Activated CD8-positive, alpha-beta memory T cell treated with anti-CD3 and anti-CD28 coated beads, Interleukin-2, amount 50 U/mL, for 24 hours (primary cell): ENCODE data around the gene ZC2HC1C.

ENCODE experiments used
- DNase-seq: peaks from one replicate; pipeline ENCODE4 v3.0.0-alpha.2; 2020; ENCODE audit errors: extremely low read depth

ZC2HC1C gene, protein sequence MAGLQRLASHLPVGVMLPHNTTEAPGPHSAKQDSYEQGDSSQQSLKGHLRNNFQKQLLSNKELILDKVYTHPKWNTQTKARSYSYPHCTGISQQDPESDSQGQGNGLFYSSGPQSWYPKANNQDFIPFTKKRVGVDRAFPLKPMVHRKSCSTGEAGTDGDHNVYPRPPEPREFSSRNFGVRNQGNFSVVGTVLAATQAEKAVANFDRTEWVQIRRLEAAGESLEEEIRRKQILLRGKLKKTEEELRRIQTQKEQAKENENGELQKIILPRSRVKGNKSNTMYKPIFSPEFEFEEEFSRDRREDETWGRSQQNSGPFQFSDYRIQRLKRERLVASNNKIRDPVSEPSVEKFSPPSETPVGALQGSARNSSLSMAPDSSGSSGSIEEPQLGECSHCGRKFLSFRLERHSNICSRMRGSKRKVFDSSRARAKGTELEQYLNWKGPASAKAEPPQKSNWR

DNA sequence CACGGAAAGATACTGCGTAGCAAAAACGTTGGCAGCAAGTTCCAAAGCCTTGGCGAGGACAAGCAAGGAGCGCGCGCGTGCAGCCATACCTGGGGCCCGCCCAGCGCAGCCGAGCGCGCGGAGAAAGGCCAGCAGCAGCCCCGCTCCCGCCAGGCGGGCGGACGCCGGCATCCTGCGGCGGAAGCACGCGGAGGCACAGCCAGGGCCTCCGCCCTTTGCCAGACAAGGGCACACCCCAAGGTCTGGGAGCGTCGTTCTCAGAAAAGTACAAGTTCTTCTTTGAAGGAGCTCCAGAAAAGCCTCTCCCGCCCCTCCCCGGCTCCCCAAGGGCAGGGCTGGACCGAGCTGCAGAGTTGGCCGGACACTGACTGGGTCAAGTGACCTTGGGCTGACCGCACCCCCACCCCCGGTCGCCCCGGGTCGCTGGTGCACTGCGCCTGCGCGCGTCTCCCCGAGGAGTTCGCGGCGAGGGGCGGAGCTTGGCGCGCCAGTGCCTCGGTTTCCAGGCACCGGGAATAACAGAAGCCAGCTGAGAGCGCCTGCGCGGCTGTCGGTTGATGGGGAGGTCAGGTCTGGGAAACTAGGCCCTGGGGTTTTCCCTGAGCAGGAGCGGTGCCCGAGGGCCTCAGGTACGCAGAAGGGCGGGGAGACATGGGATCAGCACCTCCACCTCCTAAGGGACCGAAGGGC, at the start of gene ZC2HC1C:
Gene ZC2HC1C (plus strand): TSS at position 521 of the 690 bp plus-strand sequence. CDS start 933 bp downstream, outside the sequence.
- DNase-seq = no peak

DNA sequence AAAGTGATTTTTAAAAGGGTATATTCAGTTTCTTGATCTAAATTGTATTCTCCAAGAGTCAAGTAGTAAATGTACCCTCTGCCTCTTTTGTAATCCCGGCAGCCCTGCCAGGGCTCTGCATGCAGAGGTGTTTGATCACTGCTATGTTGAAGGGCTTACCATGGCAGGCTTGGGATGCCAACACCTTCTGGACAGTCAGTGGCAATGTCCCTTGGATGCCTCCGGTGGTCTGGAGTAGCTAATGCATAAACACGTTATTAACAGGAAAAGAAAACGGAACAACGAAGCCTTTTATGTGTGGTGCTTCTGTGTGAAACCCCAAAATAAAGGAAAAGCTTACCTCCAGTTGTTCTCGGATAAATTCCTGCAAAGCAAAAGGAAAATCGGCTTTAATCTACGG, 46.8 kb upstream of the ZC2HC1C start:
- DNase-seq = no peak

DNA sequence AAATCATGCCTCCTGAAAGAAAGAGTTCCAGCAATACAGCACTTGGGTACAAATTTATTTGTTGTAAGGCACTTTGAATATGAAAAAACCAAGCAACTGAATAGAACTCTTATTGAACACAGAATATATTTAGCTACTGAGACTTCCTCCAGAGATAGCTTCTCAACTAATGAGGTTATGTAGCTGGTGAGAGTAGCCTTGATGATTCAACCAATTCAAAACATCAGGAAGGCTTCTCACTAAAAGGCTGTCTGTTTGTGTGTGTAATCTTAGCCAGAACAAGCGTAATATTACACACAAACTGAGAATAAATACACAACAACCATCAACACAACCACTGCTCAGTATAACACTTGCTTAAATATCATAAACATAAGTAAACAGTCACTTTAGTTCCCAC, 46.3 kb upstream of the ZC2HC1C start:
- DNase-seq = no peak

DNA sequence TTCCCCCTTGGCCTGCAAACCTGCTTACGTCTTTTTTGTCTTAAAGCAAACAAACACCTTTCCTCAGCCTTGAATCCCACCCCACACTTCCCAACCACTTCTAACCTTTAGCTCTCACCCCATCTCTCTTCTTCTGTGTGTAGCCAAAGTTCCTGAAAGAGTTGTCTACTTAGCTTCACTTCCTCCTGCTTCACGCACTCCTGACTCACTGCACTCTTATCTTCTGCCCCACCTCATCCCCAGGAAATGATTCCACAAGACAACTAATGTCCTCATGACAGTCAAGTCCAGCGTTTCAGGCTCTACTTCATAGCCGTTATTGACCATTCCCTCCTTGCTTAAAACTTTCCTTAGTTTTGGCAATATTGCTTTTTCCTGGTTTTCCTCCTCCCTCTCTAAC, 44.4 kb upstream of the ZC2HC1C start:
- no peak for DNase-seq

DNA sequence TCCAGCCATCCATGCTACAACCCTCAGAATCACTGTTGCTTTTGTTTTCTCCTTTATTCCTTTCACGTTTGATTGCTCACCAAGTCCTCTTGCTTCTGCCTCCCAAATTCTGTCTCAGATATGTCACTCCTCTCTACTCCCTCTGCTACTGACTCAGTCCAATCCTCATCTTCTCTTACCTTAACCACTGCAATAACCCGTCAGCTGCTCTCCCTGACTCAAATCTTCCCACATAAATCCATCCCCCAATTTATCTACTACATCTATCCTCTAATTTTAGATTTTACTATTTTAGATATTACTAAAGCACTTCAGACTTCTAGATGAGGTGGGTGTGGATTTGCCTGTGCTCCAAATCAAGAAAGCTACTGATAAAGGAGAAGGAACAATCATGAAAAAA, 43.6 kb upstream of the ZC2HC1C start:
- no peak for DNase-seq

DNA sequence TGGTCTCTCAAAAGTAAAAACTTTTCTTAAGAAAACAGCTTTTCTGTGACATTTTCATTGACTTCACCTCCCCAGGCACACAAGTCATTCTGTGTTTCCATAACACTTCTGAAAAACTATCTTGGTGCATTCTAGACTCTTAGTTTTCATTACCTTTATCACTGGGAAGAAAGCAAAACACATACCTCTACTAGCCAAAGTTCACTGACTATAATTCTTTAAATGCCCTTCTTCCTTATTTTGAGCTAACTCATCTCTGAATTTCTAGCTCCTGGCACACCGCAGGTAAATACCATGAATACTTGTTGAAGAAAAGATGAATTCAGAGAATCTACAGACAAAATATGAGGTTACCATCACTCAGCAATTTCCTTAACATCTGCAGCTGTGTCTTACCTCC, 39.3 kb upstream of the ZC2HC1C start:
- DNase-seq = no peak

DNA sequence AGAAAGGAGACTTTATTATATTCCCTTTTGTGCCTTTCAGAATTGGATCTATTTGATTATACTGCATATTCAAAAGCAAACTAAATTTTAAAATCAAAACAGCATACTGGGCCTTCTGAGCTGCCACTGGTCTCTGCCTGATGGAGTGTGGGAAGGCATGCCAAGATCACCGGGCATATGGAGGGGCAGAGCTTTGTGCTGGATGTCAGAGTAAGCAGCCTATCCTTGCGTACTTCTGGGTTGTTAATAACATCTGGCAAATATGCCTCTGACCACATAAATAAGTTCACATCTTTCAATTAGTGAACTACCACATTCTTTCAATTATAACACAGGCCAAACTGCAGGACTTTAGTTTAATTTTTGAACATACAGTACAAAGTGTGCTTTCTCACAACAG, 36.5 kb upstream of the ZC2HC1C start:
- no peak for DNase-seq

DNA sequence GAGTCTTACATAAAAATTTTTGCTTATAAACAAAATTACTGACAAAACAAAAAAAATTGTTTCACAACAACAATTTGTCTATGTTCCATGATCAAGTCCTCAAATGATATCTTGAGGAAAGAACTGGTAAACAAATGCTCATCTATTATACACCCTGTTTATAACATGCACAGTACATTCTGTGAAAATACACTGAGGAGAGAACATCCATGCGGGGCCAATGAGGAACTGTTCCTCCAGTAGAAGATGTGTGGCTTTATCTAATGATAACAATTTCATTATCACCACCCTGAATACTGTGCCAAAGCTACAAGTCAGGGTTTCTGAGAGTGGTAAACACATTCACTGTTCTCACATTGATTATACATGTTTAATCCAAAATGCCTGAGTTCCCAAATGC, 28.9 kb upstream of the ZC2HC1C start:
- DNase-seq = no peak

DNA sequence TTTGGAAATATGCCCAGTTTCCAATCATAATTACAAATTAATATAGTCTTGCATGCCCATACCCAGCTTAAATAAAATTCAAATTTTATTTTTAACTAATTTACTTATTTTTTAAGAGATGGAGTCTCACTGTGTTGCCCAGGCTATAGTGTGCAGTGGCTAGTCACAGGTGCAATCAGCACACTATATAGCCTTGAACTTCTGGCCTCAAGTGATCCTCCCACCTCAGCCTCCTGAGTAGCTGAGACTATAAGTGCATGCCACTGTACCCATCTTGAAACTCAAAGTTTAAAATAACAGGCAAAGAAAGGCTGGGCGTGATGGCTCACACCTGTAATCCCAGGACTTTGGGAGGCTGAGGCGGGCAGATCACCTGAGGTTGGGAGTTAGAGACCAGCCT, 28.5 kb upstream of the ZC2HC1C start:
- DNase-seq = no peak

DNA sequence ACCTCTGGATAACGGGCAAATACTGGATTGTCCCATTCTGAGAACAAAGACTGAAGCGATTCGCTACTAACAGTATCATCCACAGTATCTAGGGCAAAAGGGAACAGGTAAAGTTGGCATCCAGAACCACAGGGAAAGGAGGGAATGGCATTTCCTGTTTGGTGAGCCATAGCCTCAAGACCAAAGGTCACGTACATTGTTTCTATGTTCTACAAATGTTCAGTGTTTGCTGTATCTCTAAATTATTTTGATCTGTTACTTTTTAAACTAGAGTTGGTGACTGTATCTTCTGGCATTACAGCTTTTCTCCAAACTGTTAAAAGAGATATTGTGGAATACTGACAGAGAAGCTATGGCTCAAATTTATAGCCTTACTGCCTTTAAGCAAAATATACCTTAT, 27.8 kb upstream of the ZC2HC1C start:
- no peak for DNase-seq

DNA sequence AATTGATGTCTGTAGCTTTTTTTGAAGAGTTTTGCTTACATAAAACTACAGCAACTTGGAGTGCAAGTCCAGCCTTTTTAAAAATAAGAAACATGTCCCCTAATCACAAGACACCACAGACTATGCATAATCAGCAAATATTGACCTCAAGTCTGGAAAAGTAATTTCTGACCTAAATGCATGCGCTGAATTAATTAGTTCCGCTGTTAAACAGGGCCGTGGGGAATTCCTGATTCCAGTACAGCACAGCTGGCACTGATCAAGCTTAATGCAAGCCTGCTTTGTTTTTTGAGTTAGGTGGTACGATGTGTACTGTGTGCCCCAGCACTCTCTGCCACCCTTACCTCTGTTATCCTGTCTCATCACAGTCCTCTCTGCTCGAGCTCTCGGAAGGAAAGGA, 27.4 kb upstream of the ZC2HC1C start:
- DNase-seq = no peak

DNA sequence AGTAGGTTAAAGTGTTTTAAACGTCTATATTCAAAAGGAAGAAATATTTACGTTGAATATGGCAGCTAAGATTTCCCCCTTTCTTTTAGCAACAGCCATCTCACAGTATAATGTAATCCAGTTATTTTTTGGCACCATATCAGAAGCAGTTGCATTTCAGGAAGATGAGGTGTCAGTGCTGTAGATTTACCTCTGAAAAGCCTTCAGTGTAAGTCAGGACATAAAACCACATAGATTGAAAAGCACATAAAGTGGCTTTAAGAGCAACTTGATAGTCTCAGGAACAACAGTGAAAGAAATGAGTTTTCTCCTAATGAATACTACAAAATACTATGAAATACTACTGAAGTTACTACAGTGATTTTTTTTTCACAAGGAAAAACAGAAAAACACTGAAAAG, 25.1 kb upstream of the ZC2HC1C start:
- no peak for DNase-seq

DNA sequence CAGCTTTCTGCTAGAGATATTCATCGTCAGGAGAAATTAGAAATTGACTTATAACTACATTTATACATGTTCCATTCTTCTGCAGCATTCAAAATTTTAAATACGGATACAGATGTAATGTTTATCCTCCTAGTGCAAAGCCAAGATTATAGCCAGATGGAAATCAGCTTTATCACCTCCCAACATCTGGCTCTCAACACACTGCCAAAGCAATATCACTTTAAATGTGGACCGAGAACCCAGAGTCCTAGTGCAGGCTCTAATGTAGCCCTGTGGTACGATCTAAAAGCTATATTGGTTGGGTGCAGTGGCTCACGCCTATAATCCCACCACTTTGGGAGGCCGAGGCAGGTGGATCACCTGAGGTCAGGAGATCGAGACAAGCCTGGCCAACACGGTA, 24.7 kb upstream of the ZC2HC1C start:
- DNase-seq = no peak

DNA sequence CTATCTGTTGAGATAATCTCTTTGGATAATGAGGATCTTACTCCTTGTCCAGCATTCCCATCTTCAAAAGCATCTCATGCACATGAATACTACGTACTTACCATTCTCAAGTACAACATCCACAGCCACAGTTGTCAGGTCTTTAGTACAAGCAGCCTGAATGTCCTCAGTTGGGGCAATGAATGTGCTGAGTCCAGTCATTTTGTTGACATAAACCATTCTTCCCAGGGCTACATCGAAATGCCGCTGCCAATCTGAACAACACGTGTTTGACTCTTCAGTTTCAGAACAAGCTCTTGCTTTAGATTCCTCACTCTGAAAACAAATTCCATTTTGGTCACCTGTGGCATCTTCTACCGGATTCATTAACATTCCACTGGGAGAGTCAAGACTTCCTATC, 23.2 kb upstream of the ZC2HC1C start:
- DNase-seq = no peak

DNA sequence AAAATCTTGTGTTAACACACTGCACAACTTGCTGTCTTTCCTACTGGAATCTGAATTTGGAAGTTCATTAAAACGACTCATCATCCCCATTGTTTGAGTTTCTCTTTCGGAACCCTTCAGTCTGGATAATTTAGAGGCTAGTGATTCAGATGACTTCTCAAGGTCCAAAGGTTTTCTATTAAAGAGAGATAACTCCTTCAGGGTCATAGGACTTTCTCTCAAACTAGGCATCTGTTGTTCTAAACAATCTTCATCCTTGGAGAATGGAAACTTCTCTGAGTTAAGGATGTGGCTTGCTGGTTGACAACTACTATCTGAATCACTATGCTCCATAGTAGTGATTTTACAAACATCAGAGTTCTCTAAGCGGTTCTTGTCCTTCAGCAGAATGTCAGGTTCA, 22.5 kb upstream of the ZC2HC1C start:
- DNase-seq = no peak

DNA sequence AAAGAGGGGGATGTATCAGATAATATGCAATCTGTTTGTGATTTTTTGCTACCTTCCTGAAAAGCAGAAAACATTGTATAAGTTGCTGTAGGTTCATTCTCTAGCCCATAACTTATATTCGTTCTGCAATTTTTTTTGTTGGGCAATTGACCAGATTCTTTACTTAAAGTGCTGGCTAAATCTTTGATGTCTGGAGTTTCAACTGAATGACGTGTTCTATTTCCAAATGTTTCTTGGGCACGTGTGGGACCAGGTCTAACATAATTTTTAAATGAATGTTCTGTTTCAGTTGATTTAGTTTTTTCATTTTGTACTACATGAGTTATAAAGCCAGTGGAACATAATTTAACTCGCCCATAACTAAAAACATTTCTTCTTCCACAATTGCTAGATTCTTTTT, 21.9 kb upstream of the ZC2HC1C start:
- no peak for DNase-seq

DNA sequence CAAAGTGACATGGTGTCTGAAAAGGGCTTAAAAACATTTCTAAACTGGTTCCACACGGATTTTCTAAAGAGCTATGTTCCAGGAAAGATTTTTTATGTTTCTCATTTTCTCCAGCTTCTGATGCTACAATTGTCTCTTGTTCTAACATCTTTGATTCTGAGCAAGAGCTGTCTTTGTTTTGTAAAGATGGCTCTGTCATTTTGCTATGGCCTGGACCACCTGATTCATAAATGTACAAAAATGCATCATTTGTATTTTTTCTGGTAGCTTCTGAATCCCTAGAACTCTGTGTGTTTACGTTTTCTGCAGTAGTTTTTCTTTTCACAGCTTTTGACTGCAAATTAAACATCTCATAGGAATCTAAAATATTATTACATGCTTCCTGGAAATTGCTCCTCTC, 21.3 kb upstream of the ZC2HC1C start:
- no peak for DNase-seq

DNA sequence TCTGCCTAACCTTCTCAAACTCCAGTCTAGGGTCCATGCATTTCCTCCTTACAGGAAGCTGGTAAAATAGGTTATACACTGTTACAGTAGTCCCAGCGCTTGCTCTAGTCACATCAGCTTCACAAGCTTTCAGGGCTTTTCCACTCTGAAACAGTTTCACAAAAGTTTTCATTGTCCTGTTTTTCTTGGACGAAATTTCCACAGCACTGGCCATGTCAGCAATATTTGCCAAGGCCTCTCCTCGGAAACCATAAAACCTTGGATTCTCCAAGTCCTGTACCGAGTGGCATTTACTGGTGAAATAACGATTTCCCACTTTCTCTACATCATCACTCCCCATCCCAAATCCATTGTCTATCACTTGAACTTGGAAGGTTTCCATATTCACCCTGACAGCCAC, 20.3 kb upstream of the ZC2HC1C start:
- DNase-seq = no peak

DNA sequence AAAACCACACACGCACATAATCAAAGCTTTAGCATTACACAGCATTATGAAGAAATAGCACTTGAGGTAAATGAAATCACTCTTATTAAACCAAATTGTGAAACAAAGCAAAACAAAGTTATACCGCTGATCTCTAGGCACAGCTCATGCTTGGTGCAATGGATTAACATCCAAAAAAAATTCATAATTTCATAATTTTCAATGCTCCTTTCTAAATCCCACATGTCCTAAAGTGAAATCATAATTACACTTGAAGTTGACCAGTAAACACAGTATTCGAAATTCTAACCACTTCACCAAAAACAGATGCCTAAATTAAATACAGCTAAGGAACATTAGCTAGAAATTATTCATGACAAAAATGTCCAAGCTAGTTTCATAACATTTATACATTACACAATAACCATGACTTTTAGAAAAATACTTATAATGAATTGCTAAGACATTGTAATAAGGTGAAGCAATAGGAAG, 19.7 kb upstream of the ZC2HC1C start:
- DNase-seq = no peak

DNA sequence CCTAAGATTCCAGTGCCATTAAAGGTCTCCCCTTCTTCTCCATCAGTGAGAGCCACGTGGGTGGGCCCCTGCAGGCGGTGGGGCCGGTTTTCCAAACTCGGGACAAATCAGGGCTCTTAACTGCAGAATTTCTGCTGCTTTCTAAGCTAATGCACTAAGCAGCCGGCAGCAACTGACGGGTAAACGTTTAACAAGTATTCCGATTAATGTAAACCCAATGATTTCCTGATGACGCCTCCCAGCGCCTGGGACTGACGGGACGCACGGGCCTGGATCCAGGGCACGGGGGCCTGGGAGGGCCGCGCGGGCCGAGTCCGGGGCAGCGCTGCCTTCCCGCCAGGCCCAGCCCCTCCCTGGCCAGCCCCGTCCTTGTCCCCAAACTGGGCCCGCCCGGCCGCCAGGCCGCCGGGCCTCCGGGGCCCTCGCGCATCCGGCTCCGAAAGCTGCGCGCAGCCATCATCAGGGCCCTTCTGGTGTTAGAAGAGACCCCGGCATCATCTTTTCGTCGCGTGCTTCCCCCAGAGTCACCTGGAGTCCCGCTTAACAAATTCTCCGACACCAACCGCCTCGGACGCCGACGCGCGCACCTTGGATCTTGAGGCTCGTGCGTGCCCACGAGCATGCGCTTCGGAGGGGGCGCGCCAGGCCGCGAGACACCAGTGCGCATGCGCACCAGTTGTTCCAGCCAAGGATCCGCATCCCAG, 18.4 kb upstream of the ZC2HC1C start, which contains the start of gene MLH3:
Gene MLH3 (minus strand): TSS at position 616 of the 704 bp plus-strand sequence. CDS start 1,812 bp downstream, outside the sequence.
- peak; percentile 49 for DNase-seq

DNA sequence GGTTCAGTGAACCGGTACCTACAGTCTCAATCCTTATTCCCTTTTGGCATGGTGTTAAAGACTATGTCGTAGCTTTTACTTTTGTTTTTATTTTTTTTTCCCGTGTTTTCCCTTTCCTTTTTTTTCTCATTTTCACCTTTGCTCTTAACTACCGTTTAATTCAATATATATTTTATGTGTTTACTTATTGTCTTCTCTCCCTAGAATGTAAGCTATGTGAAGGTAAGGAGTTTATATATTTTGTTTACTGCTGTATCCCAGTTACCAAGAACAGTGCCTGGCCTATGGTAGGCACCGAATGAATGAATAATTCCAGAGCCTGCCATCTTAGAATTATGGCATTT, 17.9 kb upstream of the ZC2HC1C start:
- DNase-seq = no peak
